Thoracic aorta endothelial cell (primary cell): ENCODE results near the gene CPNE5. TPM values are rescaled to one million over a fixed set of nuclear protein-coding genes. Genes with fewer than 3 reads are reported as not detected.

Experiments used
- total RNA-seq: library from RNA; depleted of rRNA; stranded (reverse); fragments of >200 nt; gene quantifications from 2 replicates; pipeline ENCODE4 v1.2.3, GENCODE V29; 2012

CPNE5 gene
- total RNA-seq: 4.4 and 9.3 TPM in 2 replicates

DNA sequence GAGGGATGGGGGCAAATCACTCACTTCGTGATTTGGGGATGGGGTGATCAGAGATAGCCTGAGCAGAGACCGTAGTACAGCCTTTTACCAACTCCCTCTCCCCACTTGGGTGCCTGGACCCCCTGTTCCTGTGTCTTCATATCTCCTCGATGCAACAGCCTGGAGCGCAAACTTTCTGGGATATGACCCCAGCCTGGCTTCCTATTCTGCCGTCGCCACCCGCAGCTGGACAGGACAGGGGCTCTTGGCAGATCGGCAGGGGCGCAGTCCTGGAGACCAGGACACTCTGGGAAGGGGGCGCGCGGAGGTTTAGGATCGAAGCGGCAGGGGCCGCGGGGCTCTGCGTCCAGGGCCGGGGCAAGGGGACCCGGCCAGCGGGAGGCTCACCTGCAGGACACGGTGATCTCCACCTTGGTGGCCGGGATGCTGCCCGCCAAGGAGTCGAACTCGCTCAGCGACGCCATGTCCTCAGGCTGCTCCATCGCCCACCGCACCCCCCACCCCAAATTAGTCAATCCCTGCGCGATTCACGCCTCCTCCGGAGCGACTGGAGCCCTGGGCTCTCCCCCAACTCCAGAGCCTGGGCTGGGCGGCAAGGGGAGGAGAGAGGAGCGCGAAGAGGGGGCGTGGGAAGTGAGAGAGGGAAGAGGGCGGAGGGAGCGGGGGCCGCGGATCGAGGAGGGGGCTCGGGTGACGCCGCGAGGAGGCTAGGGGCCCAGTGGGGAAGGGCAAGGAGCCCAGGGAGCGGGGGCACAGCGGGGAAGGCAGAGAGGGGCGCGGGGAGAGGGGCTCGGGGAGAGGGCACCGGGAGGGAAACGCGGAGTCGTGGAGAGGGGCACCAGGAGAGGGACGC, at the start of gene CPNE5:
TSS of gene CPNE5 (minus strand) at position 549 of the 853 bp plus-strand sequence. CDS start at position 482, 67 bp downstream.

GRCh38 chr6:36885461-36886401, 46.5 kb upstream of the CPNE5 start, which contains the start of gene C6orf89:
TSS of gene C6orf89 (plus strand) at chr6:36885952. CDS start at chr6:36899445, 13,493 bp downstream.

GRCh38 chr6:36874443-36875249, 35.4 kb upstream of the CPNE5 start, which contains the start of gene PPIL1:
TSS of gene PPIL1 (minus strand) at chr6:36874803. CDS start at chr6:36874772, 31 bp downstream.

DNA sequence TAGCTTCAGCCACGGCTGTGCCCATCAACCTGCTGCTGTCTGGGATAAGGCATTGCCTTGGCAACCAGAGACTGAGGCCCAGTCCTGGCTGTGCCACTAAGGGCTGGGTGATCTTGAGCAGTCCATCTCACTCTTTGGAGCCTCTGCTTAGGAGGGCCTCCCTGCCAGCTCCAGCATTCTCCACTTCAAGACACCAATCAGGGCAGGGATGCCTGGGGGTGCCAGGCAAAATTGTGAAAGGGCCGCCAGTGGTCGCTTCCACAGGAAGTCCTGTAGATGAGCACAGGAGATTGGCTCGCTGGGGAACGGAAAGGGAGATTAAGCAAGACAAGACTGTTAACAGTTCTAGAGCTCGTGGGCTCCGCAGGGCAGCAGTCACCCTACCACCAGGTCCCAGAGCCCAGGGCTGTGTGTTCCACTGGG, 141.8 kb downstream of the CPNE5 start, which contains the start of gene RAB44:
TSS of gene RAB44 (plus strand) at position 346 of the 423 bp plus-strand sequence. CDS start 6,410 bp downstream, outside the sequence.

Other genes with a start within 250 kb of the CPNE5 start
- 550 and 707 TPM in 2 replicates for gene SRSF3, start 245.1 kb downstream of the CPNE5 start, total RNA-seq
- gene CDKN1A, start 160.7 kb downstream of the CPNE5 start, total RNA-seq: 165 and 194 TPM in 2 replicates
- under 0.01 TPM in 1 of 2 replicates, not detected in the other for gene RAB44, start 141.6 kb downstream of the CPNE5 start, total RNA-seq
- gene PPIL1, start 35.4 kb upstream of the CPNE5 start, total RNA-seq: 35.4 and 46.6 TPM in 2 replicates
- 31.8 and 39.8 TPM in 2 replicates for gene C6orf89, start 46.5 kb upstream of the CPNE5 start, total RNA-seq
- gene PI16, start 115.3 kb upstream of the CPNE5 start, total RNA-seq: not detected in 2 replicates
- gene MTCH1, start 146.8 kb upstream of the CPNE5 start, total RNA-seq: 219 and 222 TPM in 2 replicates
- gene FGD2, start 166.2 kb upstream of the CPNE5 start, total RNA-seq: not detected in 2 replicates